Activated CD4-positive, alpha-beta T cell treated with anti-CD3 and anti-CD28 coated beads for 1 hour (primary cell): ENCODE results near the gene UPK1A.
A peak's percentile ranks its signal among the peaks of the same experiment; 100 is the strongest.

ENCODE experiments used
- DNase-seq: peaks from one replicate; pipeline ENCODE4 v3.0.0-alpha.2; 2020

The UPK1A gene

GRCh38 chr19:35693835-35694599, 27.7 kb downstream of the UPK1A start:
- peak; percentile 85 for DNase-seq

- no peak for DNase-seq
Measured at GRCh38 chr19:35695895-35696422, 29.6 kb downstream of the UPK1A start.

GRCh38 chr19:35696835-35697234, 30.5 kb downstream of the UPK1A start:
- DNase-seq = no peak

GRCh38 chr19:35702223-35703012, 36.1 kb downstream of the UPK1A start:
- peak; percentile 90 for DNase-seq

- DNase-seq = no peak
Measured at GRCh38 chr19:35703343-35703742, 37.0 kb downstream of the UPK1A start.

GRCh38 chr19:35704218-35704617, 37.9 kb downstream of the UPK1A start, which contains the start of gene ZBTB32:
TSS of gene ZBTB32 (plus strand) at chr19:35704558. CDS start at chr19:35714627, 10,069 bp downstream.
- DNase-seq = no peak

- DNase-seq = no peak
Measured at GRCh38 chr19:35708391-35708790, 42.1 kb downstream of the UPK1A start.

- DNase-seq = no peak
Measured at GRCh38 chr19:35710784-35711723, 44.7 kb downstream of the UPK1A start.

- no peak for DNase-seq
Measured at GRCh38 chr19:35712567-35713505, 46.5 kb downstream of the UPK1A start.

GRCh38 chr19:35713506-35713850, 47.2 kb downstream of the UPK1A start:
- no peak for DNase-seq

GRCh38 chr19:35713904-35714495, 47.7 kb downstream of the UPK1A start:
- DNase-seq = no peak

- DNase-seq = no peak
Measured at GRCh38 chr19:35714601-35715354, 48.5 kb downstream of the UPK1A start.

- no peak for DNase-seq
Measured at GRCh38 chr19:35715355-35715809, 49.1 kb downstream of the UPK1A start.

GRCh38 chr19:35715981-35716800, 49.9 kb downstream of the UPK1A start:
- DNase-seq = no peak

GRCh38 chr19:35716801-35717664, 50.7 kb downstream of the UPK1A start:
- DNase-seq = peak; percentile 95

- no peak for DNase-seq
Measured at GRCh38 chr19:35717665-35718344, 51.5 kb downstream of the UPK1A start, which contains the start of gene KMT2B. TSS of gene KMT2B (plus strand) at chr19:35718003. CDS start at chr19:35718019, 16 bp downstream.

- peak; percentile 31 for DNase-seq
Measured at GRCh38 chr19:35718345-35719041, 52.2 kb downstream of the UPK1A start.
